HG02973 (cell line): ENCODE results near the gene FAM13C.
"Not testable (repeated sequence)": the region's sequence is repeated elsewhere in the genome, so short reads cannot be mapped to it uniquely, and the experiment has no call there.

Experiments
- ATAC-seq: cut with Tn5 transposase; IDR thresholded peaks from one replicate; pipeline ENCODE4 v1.9.1; 2021; ENCODE audit warnings: moderate library complexity; ENCODE audit not compliant: unreplicated experiment

FAM13C gene

GRCh38 chr10:59237775-59238174 is 124.6 kb downstream of the FAM13C start:
- no peak for ATAC-seq

DNA sequence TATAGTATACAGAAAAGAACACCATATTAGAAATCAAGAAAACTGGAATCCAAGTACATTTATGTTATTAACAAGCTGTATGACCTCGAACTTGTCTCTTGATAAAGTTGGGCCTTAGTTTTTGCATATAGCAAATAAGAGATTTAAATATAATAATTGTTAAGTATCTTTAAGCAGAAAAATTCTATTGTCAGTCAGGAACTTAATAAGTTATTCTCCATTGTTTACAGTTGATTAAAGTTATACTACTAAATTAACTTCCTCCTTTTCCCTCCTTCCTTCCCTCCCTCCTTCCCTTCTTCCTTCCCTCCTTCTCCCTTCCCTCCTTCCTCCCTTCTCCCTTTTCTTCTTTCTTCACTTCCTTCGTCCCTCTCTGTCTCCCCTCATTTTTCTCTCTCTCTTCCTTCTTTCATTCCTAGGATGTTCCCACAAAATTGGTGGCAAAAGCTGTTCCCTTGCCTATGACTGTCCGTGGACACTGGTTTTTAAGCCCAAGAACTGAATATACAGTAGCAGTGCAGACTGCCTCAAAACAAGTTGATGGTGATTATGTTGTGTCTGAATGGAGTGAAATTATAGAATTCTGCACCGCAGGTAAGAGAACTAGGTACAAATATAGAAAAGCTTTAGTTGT is 126.2 kb downstream of the FAM13C start:
- no peak for ATAC-seq

GRCh38 chr10:59234816-59235429 is 127.4 kb downstream of the FAM13C start:
- no peak for ATAC-seq

DNA sequence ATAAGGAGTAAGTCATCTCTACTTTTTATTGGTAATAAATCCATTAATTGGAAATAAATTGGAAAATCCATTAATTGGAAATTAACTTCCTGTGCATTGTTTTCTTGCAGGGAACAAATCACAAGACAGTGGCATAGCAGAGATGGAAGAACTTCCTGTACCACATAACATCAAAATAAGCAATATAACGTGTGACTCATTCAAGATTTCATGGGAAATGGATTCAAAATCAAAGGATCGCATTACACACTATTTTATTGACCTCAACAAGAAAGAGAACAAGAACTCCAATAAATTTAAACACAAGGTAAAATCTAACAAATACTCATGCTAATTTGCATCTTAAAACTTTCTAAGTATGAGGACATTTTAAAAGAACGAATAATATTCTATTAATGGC is 128.2 kb downstream of the FAM13C start:
- ATAC-seq = no peak

GRCh38 chr10:59229441-59229840 is 132.9 kb downstream of the FAM13C start:
- ATAC-seq = no peak

DNA sequence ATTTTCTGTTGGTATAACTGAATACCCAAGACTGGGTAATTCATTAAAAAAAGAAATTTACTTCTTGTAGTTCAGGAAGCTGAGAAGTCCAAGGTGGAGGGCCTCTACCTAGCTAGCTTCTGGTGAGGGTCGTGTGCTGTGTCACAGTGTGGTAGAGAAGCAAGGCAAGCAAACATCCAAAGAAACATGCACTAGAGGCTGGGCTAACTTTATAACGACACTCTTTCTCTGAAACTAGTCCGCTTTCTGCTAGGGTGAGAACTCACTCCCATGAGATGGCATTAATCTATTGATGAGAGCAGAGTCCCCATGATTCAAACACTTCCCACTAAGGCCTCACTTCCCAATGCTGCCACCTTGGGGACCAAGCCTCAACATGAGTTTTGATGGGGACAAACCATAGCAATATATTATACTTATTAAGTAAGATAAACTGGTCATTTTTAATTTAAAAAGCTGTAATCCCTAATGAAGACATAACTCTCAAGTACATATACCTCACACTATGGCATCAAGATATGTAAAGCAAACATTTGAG is 135.1 kb downstream of the FAM13C start:
- no peak for ATAC-seq

GRCh38 chr10:59225211-59225610 is 137.1 kb downstream of the FAM13C start:
- no peak for ATAC-seq

DNA sequence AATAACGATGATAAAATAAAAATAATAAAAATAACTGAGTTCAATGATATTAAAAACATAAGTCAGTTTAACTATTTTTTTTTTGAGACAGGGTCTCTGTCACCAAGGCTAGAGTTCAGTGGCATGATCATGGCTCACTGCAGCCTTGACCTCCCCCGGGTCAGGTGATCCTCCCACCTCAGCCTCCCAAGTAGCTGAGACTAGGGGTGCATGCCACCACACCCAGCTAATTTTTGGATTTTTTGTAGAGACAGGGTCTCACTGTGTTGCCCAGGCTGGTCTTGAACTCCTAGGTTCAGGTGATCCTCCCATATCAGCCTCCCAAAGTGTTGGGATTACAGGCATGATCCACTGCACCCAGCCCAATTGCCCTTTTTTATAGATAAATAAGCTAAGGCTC is 138.8 kb downstream of the FAM13C start:
- ATAC-seq = not testable (repeated sequence)

DNA sequence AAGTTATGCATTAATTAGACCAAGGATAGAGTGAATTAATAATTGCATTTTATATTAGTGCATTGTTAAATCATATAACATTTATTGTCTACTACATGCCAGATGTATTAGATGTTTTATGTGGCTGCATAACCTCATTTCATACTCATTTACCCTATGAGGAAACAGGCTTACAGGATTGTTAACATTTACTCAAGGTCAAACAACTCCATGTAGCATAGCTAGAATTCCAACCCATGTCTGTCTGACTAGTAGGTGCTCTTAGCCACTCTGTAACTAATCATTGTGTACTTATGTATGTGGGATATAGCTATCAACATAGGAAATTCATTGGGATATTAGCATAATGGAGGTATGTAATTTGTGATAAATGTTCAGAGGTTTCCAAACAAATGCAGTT is 139.6 kb downstream of the FAM13C start:
- no peak for ATAC-seq

- no peak for ATAC-seq
Observed at GRCh38 chr10:59216178-59216869, 146.0 kb downstream of the FAM13C start.

GRCh38 chr10:59214160-59214559 is 148.2 kb downstream of the FAM13C start:
- ATAC-seq = no peak

DNA sequence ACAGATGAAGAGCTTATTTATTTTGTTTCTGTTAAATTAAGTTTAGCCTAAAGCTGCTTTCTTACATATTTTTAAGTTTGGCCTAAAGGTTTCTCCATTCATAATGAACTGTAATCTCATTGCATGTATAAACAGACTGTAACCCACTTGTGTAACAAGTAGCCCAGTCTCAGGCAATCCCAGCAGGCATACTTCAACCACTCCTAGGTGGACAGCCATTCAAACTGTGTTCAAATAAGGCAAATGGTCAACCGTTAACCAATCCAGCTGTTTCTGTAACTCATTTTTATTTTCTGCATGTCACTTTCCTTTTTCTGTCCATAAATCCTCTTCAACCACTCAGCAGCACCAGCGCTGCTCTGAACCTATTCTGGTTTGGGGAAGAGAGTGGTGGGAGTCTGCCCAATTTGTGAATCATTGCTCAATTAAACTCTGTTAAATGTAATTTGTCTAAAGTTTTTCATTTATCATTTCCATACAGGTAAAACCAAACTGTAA is 150.0 kb downstream of the FAM13C start:
- ATAC-seq = no peak

DNA sequence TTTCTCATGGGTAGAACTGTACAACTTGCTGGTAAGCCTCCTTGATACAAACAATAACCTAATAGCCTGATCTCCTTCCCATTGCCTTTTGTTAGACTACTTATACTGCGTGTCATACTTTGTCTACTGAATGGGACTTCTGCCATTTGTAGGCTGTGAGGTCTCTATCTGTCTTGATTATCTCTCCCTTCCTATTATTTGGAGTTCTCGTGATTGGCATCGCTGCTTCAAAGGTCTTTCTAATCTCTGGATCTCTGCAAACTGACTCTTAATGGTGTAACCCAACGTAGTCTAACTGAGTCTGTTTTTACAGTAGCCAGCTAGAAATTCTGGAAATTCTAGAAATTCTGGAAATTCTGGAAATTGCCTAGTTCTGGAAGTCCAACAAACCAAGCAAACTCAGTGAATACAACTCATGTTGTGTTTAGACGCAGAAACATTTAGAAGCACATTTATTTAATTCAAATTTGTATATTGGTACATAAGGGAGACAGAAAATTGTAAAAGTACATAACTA is 156.1 kb downstream of the FAM13C start:
- ATAC-seq = no peak
